NCI-H128 (cell line): ENCODE data around the gene GFRA3.
"Not testable (repeated sequence)": the region's sequence is repeated elsewhere in the genome, so short reads cannot be mapped to it uniquely, and the experiment has no call there.

Experiments used
- DNase-seq: peaks from one replicate; lab custom pipeline; 2025; ENCODE audit not compliant: unreplicated experiment; lab: John Stamatoyannopoulos, UW

Gene GFRA3, protein sequence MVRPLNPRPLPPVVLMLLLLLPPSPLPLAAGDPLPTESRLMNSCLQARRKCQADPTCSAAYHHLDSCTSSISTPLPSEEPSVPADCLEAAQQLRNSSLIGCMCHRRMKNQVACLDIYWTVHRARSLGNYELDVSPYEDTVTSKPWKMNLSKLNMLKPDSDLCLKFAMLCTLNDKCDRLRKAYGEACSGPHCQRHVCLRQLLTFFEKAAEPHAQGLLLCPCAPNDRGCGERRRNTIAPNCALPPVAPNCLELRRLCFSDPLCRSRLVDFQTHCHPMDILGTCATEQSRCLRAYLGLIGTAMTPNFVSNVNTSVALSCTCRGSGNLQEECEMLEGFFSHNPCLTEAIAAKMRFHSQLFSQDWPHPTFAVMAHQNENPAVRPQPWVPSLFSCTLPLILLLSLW

DNA sequence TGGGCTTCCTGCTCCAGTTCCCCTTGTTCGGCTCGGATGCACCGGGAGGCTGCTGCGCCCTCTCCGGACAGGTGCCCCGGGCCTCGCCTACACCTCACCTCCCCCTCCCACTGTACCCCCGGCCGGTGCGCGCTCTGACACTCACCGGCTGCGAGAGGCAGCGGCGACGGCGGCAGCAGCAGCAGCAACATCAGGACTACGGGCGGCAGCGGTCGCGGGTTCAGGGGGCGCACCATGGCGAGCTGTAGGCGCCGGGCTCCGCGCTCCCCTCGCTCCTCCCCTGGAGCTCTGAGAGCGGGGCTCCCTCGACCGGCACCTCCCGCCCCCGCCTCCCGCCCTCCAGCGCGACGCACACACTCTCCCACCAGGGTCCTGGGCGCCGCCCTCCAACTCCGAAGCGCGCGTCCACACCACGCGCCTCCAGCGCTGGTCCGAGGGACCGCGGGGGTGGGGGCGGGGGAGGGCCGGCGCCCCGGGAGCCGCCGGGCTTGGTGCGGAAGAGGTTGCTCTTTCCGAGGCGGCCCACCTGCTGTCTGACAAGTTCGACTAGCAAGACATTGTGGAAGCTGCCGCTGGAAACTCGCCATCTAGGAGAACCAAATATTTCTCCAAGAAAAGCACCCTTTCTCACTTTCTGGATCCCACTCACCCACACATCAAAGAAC is at the start of gene GFRA3:
Gene GFRA3 (minus strand): TSS at position 433 of the 665 bp plus-strand sequence. CDS start 197 bp downstream, at position 236.
- no peak for DNase-seq

DNA sequence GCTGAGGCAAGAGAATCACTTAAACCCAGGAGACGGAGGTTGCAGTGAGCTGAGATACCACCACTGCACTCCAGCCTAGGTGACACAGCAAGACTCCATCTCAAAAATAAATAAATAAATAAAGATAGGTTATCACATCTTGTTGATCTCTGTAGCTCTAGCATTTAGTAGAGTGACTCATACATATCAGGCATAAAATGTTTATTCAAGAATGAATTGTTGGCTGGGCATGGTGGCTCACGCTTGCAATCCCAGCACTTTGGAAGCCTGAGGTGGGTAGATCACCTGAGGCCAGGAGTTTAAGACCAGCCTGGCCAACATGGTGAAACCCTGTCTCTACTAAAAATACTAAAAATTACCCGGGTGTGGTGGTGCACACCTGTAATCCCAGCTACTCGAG is 43.8 kb upstream of the GFRA3 start:
- DNase-seq = not testable (repeated sequence)

- DNase-seq = no peak
Measured at GRCh38 chr5:138316355-138316754, 41.9 kb upstream of the GFRA3 start.

DNA sequence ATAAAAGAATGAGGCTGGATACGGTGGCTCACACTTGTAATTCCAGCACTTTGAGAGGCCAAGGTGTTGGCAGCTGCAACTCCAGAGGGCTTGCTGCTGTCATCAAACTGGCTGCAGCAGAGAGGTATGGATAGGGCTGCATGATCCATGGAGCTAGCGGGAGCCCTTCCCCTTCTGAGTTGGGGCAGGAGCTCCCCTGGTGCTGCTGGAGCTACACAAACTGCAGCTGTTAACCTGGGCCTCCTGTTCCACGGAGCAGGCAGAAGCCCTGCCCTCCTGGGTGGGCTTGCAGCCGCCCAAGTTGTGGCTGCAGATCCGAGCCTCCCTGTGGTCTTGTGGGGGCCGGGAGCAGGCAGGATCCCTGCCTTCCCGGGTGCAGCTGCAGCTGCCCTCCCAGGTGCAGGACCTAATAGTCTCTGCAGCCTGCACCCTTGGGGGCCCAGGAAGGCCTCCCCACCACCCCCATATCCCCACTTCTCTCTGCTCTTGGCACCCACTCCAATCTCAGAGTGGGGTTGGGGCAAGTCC is 41.4 kb upstream of the GFRA3 start:
- DNase-seq = no peak

GRCh38 chr5:138305797-138306196 is 31.4 kb upstream of the GFRA3 start:
- DNase-seq = no peak

- DNase-seq = no peak
Measured at GRCh38 chr5:138303372-138303771, 29.0 kb upstream of the GFRA3 start.

- DNase-seq = no peak
Measured at GRCh38 chr5:138289296-138289695, 14.9 kb upstream of the GFRA3 start.

DNA sequence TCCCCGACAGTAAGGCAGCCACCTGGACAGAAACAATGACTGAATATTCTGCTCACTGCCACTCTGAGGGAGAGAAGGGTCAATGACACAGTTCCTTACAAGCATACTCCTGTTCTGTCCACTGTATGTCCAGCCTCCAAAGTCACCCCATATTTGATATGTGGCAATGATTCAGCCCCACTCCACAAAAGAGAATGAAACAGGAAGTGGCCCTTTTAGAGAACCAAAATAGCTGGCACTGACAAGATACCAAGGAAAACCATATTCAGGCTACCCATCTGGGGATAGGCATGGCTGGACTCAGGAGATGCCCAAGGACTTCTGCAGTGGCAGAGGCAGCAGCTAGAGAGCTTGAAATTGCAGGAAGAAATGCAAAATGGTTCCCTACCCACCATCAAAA is 12.8 kb upstream of the GFRA3 start:
- no peak for DNase-seq

DNA sequence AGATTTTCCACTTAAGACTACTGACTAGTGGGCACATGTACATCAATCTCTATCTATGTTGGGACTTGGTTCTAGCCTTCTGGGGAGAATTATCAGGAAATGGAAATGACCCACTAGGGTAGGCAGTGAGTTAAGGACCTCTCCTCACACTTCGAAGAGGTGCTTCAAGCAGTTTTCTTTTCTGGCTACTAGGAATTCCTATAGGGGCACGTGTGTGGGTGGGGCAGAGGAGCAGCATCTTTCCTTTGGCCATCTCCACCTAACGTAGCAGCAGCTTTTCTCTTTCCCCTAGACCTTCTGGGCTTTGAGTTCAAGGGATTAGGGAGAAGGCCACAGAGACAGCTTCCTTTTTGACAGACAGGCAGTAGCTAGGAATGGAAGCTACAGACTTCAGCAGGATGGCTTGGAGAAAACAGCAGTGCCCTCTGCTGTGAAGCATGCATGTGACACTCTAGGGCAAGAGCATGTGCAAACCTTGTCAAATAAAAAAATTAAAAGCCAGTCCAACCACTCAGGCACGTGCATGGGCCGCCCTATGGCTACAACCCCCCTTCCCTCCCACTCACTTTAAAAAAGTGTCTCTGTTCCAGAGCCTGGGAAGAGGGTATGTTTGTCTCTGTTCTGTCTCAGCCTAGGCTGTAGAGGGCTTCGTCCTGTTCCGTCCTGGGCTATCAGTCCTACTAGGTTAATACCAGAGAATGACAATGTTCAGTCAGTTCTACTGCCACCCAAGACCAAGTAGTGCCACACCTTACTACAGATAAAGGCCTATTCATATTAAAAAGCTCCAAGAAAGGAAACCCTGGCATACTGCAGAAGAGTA is 8.7 kb upstream of the GFRA3 start:
- DNase-seq = no peak

DNA sequence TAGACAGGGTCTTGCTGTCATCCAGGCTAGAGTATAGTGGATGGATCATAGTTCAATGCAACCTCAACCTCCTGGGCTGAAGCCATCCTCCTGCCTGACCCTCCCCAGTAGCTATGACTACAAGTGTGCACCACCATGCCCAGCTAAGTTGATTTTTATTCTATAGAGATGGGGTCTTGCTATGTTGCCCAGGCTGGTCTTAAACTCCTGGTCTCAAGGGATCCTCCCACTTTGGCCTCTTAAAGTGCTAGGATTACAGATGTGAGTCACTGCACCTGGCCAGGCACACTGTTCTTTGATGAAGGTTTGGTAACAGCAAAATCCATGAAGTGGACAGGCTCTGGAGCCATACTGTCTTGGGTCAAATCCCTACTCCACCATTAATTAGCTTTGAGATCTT is 6.5 kb upstream of the GFRA3 start:
- DNase-seq = no peak

DNA sequence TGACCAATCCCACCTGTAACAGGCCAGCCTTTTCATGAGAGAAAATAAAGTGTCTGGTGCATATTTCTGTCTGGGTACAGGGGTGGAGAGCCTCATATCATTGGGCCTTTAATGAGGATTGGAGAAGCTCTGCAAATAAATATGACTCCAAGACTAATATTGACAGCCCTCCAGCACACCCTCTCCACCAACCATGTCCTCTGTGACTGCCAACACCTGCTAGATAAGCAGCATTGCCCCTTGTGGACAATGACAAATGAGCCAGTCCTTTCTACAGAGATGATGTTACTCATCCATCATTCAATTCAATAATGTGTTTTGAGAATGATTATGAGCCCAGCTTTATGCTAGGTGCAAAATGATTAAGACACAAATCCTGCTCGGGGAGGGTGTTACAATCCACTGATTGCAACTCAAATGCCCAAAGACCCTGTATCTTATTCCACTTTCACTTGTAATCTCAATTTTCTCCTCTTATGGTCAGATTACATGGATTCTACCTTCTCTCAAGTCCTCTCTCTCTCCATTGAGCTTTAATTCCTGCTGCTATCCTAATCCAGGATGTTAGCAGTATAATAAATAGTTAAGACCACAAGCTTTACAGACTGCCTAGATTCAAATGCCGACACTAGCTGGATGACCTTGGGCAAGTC is 2.1 kb upstream of the GFRA3 start:
- DNase-seq = no peak

DNA sequence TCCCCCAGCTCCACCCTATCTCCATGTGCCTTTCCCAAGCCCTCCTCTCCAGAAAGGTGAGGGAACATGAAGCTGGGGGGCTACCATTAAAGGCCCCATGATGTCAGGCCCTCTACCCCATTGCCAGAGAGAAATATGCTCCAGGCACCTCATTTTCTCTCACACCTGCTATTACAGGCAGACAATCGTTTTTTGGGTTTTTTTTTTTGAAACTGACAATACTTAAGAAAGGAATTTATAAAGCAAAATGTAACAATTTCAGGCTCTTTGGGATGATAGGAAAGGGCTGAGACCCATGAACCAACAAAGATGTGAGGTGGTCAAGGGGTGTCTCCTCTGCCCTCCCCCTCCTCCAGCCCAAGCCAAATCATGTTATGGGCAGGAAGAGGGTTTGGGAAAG is 1.5 kb upstream of the GFRA3 start:
- no peak for DNase-seq

- no peak for DNase-seq
Measured at GRCh38 chr5:138275379-138275782, 960 bp upstream of the GFRA3 start.

GRCh38 chr5:138273834-138274188 is 610 bp downstream of the GFRA3 start:
- no peak for DNase-seq

DNA sequence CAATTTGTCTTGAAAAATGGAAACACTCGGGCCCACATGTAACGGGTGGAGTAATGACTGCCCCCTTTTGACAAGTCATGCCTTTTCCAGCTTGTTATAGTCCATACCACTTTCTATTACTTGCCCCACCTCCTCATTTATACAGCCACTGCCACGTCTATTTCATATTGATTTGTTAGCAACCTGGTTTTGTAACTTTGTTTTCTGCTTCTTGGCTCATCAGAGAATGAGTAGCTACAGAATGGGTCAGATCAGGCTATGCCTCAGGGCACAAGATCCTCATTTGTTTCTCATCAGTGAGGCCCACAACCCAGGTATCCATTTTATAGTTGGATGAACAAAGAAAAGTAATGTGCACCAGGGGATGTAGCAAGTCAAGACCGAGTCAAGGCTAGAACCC is 1.7 kb downstream of the GFRA3 start:
- no peak for DNase-seq

DNA sequence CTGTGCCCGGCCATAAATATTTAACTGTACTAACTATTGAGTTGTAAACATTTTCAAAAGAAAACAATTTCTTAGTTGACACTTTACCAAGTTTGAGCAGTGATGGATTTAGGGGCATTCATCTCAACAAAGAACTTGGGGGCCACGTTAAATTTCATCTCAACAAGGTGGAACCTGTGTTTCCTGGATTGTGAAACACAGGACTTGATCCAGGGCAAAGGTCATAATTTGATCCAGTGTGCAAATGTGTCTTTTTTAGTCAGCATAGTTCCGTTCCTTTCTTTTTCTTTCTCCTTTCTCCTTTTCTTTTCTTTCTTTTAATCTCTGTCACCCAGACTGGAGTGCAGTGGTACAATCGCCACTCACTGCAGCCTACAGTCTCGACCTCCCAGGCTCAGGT is 3.1 kb downstream of the GFRA3 start:
- no peak for DNase-seq

DNA sequence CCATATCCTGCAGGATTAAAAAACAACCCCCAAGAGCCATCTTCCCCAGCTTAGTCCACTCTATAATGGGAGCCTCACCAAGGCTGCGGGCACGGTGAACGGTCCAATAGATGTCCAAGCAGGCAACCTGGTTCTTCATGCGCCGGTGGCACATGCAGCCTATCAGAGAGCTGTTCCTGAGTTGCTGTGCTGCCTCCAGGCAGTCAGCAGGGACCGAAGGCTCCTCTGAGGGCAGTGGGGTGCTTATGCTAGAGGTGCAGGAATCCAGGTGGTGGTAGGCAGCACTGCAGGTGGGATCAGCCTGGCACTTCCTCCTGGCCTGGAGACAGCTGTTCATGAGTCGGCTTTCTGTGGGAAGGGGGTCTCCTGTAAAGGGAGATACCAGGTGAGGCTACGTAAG is 10.2 kb downstream of the GFRA3 start:
- DNase-seq = no peak

GRCh38 chr5:138263581-138263980 is 10.8 kb downstream of the GFRA3 start:
- DNase-seq = no peak

- no peak for DNase-seq
Measured at GRCh38 chr5:138258704-138259292, 15.6 kb downstream of the GFRA3 start.

- DNase-seq = no peak
Measured at GRCh38 chr5:138257583-138257982, 16.8 kb downstream of the GFRA3 start.

GRCh38 chr5:138252944-138253343 is 21.5 kb downstream of the GFRA3 start:
- DNase-seq = no peak
